ENCODE data around the gene OAT.

OAT gene

DNA sequence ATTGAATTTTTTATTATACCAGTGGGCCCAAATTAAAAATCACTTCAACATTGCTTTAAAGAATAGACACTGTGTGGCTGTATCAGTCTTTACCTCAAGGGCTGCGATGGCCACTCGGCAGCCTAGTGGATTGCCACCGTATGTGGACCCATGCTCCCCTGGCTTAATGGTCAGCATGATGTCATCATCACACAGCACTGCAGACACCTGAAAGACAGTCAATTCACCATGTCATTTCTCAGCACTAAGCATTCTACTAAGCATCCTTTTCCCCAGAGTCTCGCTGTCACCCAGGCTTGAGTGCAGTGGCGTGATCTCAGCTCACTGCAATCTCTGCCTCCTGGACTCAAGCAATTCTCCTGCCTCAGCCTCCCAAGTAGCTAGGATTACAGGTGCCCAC lies 17.1 kb downstream of the OAT start:
- TF ChIP-seq SPI1 (IDR thresholded peaks at IDR 0.05; ENCODE audit: borderline replicate concordance, low read depth): no peak
- TF ChIP-seq GABPA (IDR thresholded peaks at IDR 0.05; ENCODE audit: low read depth): no peak
- TF ChIP-seq POLR2AphosphoS5 (IDR thresholded peaks at IDR 0.05; ENCODE audit: low read depth): no peak
- TF ChIP-seq, protein P1, sequence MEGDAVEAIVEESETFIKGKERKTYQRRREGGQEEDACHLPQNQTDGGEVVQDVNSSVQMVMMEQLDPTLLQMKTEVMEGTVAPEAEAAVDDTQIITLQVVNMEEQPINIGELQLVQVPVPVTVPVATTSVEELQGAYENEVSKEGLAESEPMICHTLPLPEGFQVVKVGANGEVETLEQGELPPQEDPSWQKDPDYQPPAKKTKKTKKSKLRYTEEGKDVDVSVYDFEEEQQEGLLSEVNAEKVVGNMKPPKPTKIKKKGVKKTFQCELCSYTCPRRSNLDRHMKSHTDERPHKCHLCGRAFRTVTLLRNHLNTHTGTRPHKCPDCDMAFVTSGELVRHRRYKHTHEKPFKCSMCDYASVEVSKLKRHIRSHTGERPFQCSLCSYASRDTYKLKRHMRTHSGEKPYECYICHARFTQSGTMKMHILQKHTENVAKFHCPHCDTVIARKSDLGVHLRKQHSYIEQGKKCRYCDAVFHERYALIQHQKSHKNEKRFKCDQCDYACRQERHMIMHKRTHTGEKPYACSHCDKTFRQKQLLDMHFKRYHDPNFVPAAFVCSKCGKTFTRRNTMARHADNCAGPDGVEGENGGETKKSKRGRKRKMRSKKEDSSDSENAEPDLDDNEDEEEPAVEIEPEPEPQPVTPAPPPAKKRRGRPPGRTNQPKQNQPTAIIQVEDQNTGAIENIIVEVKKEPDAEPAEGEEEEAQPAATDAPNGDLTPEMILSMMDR (IDR thresholded peaks at IDR 0.05; ENCODE audit: insufficient read depth, low read length): no peak
- TF ChIP-seq, protein P2, sequence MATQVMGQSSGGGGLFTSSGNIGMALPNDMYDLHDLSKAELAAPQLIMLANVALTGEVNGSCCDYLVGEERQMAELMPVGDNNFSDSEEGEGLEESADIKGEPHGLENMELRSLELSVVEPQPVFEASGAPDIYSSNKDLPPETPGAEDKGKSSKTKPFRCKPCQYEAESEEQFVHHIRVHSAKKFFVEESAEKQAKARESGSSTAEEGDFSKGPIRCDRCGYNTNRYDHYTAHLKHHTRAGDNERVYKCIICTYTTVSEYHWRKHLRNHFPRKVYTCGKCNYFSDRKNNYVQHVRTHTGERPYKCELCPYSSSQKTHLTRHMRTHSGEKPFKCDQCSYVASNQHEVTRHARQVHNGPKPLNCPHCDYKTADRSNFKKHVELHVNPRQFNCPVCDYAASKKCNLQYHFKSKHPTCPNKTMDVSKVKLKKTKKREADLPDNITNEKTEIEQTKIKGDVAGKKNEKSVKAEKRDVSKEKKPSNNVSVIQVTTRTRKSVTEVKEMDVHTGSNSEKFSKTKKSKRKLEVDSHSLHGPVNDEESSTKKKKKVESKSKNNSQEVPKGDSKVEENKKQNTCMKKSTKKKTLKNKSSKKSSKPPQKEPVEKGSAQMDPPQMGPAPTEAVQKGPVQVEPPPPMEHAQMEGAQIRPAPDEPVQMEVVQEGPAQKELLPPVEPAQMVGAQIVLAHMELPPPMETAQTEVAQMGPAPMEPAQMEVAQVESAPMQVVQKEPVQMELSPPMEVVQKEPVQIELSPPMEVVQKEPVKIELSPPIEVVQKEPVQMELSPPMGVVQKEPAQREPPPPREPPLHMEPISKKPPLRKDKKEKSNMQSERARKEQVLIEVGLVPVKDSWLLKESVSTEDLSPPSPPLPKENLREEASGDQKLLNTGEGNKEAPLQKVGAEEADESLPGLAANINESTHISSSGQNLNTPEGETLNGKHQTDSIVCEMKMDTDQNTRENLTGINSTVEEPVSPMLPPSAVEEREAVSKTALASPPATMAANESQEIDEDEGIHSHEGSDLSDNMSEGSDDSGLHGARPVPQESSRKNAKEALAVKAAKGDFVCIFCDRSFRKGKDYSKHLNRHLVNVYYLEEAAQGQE (IDR thresholded peaks at IDR 0.05; ENCODE audit: insufficient replicate concordance, low read depth): no peak
- DNase-seq (ENCODE audit: low read depth in 1 of 2, low spot score in 1 of 2): no peak
- no peak overlapping the region for H3K27ac ChIP-seq (replicated peaks)
- H3K4me3 ChIP-seq (replicated peaks; ENCODE audit: insufficient read depth, low read length): no peak overlapping the region
- H3K27me3 ChIP-seq (ENCODE audit: insufficient read depth, poor library complexity, severe bottlenecking): no peaks in the 10 kb centered on the region

DNA sequence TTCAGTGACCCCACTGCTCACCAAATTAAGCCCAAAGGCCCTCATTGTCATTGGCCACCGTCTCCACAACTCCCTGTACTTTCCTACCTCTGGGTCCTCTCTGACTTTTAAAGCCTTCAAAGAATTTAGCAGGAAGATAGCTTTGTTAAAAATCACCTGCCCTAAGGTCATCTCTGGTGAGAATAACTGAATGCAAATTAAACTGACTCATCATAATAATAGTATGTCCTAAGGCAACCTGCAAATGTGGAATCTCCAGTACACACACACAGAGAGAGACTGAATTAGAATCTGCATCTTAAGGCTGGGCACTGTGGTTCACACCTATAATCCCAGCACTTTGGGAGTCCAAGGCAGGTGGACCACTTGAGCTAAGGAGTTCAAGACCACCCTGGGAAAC lies 24.1 kb downstream of the OAT start:
- DNase-seq (ENCODE audit: low read depth in 1 of 2, low spot score in 1 of 2): no peak
- TF ChIP-seq SPI1 (IDR thresholded peaks at IDR 0.05; ENCODE audit: borderline replicate concordance, low read depth) (no peak), POLR2AphosphoS5 (IDR thresholded peaks at IDR 0.05; ENCODE audit: low read depth) (no peak), GABPA (IDR thresholded peaks at IDR 0.05; ENCODE audit: low read depth) (no peak)
- TF ChIP-seq, protein P1 (IDR thresholded peaks at IDR 0.05; ENCODE audit: insufficient read depth, low read length): no peak
- TF ChIP-seq, protein P2 (IDR thresholded peaks at IDR 0.05; ENCODE audit: insufficient replicate concordance, low read depth): no peak
- peaks cover 4% of the 10 kb centered on the region for H3K27me3 ChIP-seq (ENCODE audit: insufficient read depth, poor library complexity, severe bottlenecking)
- no peak overlapping the region for H3K27ac ChIP-seq (replicated peaks)
- no peak overlapping the region for H3K4me3 ChIP-seq (replicated peaks; ENCODE audit: insufficient read depth, low read length)

DNA sequence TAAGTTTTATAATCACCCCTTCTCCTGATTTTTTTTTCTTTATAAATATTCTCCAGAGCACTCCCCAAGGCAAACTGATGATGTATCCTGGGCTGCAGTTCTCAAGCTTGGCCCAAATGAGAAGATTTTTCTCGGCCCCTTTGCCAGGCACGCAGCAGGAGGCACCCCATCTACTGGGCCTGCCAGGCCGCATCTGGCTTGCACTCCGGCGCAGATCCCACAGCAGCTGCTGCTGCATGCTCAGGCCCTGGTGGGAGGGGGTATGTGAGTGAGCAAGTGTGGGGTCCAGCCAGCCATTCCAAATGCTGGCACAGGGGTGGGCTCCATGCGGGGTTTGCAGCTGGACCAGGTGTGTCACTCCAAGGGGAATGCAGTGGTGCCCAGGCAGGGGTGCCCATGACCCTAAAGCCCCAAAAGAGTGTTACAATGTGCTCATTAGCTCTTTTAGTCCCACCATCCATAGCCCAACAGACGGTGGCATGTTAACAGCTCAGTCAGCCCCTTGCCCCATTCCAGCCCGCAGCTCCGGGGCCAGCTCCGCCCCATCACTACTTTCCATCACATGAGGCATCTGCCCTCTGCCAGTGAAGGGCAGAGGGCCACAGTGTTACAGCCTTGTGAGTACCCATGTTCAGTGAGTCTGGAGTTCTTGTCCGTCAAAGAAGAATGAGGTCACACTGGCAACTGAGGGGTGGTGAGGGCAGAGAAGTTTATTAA lies 25.9 kb downstream of the OAT start:
- no peak overlapping the region for H3K27ac ChIP-seq (replicated peaks)
- TF ChIP-seq GABPA (IDR thresholded peaks at IDR 0.05; ENCODE audit: low read depth): no peak
- DNase-seq (ENCODE audit: low read depth in 1 of 2, low spot score in 1 of 2): no peak
- no peak overlapping the region for H3K4me3 ChIP-seq (replicated peaks; ENCODE audit: insufficient read depth, low read length)
- peaks cover 4% of the 10 kb centered on the region for H3K27me3 ChIP-seq (ENCODE audit: insufficient read depth, poor library complexity, severe bottlenecking)

DNA sequence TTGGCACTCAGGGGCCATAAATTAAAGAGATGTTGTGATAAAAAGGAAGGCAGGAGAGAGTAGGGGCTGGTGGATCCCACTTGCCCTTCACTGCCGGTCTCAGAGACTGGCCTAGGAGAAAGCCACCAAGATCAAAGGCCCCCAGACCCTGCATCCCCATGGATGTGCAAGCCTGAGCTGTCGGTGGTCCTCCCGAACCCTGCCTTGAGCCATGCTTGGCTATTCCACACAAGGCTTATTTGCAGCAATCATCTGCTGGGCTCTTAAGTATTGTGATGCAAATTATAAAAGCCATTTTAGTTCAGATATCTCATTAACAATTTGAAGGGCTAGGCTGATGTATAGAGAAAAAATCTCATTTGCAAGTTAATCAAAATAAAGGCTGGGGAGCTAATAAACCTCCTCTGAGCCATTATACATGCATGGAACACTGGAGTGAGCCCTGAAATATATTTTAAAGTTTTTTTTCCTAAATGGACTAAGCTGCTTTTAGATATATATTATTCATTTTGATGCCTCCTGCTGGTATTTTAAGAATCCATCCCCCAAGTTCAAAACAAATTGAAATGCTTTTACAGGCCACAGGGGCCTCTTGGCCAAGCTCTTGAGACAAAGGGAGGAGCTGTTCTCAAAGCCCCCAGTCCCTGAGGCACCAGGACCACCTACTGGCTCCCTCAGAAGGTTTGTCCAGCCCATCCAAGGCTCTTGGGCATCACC lies 28.1 kb downstream of the OAT start:
- no peak for DNase-seq (ENCODE audit: low read depth in 1 of 2, low spot score in 1 of 2)

More for the DNA sequence above, 28.1 kb downstream of the OAT start:
- no peak overlapping the region for H3K27ac ChIP-seq (replicated peaks)
- TF ChIP-seq, protein P2 (IDR thresholded peaks at IDR 0.05; ENCODE audit: insufficient replicate concordance, low read depth): no peak
- TF ChIP-seq, protein P1 (IDR thresholded peaks at IDR 0.05; ENCODE audit: insufficient read depth, low read length): no peak
- TF ChIP-seq SPI1 (IDR thresholded peaks at IDR 0.05; ENCODE audit: borderline replicate concordance, low read depth): no peak
- TF ChIP-seq POLR2AphosphoS5 (IDR thresholded peaks at IDR 0.05; ENCODE audit: low read depth): no peak
- no peak for TF ChIP-seq GABPA (IDR thresholded peaks at IDR 0.05; ENCODE audit: low read depth)
- H3K4me3 ChIP-seq (replicated peaks; ENCODE audit: insufficient read depth, low read length): no peak overlapping the region
- H3K27me3 ChIP-seq (ENCODE audit: insufficient read depth, poor library complexity, severe bottlenecking): peaks cover 6% of the 10 kb centered on the region
